GM21619 (cell line): ENCODE measurements around the gene GMPR2.
A peak's percentile ranks its signal among the peaks of the same experiment; 100 is the strongest.

Experiments used
- ATAC-seq: cut with Tn5 transposase; IDR thresholded peaks from one replicate; pipeline ENCODE4 v1.9.1; 2021; ENCODE audit not compliant: unreplicated experiment

Gene GMPR2

GRCh38 chr14:24263848-24264247, 31.1 kb downstream of the GMPR2 start:
- ATAC-seq: no peak

- no peak for ATAC-seq
These were observed 31.6 kb downstream of the GMPR2 start for GRCh38 chr14:24264298-24264697.

- ATAC-seq: no peak
These were observed 33.9 kb downstream of the GMPR2 start for GRCh38 chr14:24266344-24267244.

- no peak for ATAC-seq
These were observed 34.8 kb downstream of the GMPR2 start for GRCh38 chr14:24267516-24267915.

- no peak for ATAC-seq
These were observed 35.5 kb downstream of the GMPR2 start for GRCh38 chr14:24268225-24268624.

GRCh38 chr14:24269368-24269767, 36.6 kb downstream of the GMPR2 start:
- no peak for ATAC-seq

GRCh38 chr14:24269910-24270536, 37.3 kb downstream of the GMPR2 start:
- ATAC-seq: no peak

GRCh38 chr14:24270537-24271133, 37.9 kb downstream of the GMPR2 start:
- ATAC-seq: peak; percentile 2

- peak; percentile 81 for ATAC-seq
These were observed 38.6 kb downstream of the GMPR2 start, which contains the start of gene RABGGTA for GRCh38 chr14:24271134-24271833. Gene RABGGTA, minus strand, starts transcription at chr14:24271597. Its CDS starts 482 bp downstream, at chr14:24271115.

- ATAC-seq: no peak
These were observed 39.1 kb downstream of the GMPR2 start for GRCh38 chr14:24271834-24272263.

- ATAC-seq: no peak
These were observed 39.7 kb downstream of the GMPR2 start for GRCh38 chr14:24272467-24272866.

GRCh38 chr14:24273422-24273998, 40.8 kb downstream of the GMPR2 start:
- ATAC-seq: no peak

GRCh38 chr14:24274101-24274543, 41.4 kb downstream of the GMPR2 start:
- ATAC-seq: peak; percentile 34

GRCh38 chr14:24277071-24277470, 44.3 kb downstream of the GMPR2 start:
- no peak for ATAC-seq

GRCh38 chr14:24277606-24278321, 45.0 kb downstream of the GMPR2 start:
- ATAC-seq: no peak

GRCh38 chr14:24278424-24278823, 45.7 kb downstream of the GMPR2 start:
- ATAC-seq: no peak

- no peak for ATAC-seq
These were observed 46.8 kb downstream of the GMPR2 start for GRCh38 chr14:24279301-24280186.

GRCh38 chr14:24280797-24281460, 48.2 kb downstream of the GMPR2 start:
- ATAC-seq: no peak

- ATAC-seq: no peak
These were observed 48.9 kb downstream of the GMPR2 start for GRCh38 chr14:24281636-24282035.
